GM12801 (cell line): ENCODE data around the gene PTPRG.

ENCODE experiments used
- TF ChIP-seq, protein P1 (sequence below): IDR thresholded peaks from one replicate; pipeline ENCODE4 v1.5.1; 2011; ENCODE audit warnings: control low read depth; ENCODE audit not compliant: insufficient read length; ENCODE audit errors: extremely low read depth

The PTPRG gene

DNA sequence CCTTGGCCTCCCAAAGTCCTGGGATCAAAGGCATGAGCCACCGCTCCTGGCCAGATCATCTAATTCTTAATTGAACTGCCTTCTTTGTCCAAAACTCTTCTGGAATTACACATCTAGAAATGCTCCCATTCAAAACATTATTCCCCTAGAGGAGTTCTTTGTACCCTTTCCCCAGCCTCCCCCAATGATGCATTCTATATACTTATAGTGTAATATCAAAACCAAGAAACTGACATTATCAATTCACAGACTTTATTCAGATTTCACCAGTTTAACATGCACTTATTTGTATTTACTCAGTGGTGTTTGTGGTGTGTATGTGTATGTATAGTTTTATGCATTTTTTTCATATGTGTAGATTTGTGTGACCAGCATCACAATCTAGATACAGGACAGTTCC, 85.0 kb downstream of the PTPRG start:
- TF ChIP-seq, protein P1, sequence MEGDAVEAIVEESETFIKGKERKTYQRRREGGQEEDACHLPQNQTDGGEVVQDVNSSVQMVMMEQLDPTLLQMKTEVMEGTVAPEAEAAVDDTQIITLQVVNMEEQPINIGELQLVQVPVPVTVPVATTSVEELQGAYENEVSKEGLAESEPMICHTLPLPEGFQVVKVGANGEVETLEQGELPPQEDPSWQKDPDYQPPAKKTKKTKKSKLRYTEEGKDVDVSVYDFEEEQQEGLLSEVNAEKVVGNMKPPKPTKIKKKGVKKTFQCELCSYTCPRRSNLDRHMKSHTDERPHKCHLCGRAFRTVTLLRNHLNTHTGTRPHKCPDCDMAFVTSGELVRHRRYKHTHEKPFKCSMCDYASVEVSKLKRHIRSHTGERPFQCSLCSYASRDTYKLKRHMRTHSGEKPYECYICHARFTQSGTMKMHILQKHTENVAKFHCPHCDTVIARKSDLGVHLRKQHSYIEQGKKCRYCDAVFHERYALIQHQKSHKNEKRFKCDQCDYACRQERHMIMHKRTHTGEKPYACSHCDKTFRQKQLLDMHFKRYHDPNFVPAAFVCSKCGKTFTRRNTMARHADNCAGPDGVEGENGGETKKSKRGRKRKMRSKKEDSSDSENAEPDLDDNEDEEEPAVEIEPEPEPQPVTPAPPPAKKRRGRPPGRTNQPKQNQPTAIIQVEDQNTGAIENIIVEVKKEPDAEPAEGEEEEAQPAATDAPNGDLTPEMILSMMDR, result no peak

DNA sequence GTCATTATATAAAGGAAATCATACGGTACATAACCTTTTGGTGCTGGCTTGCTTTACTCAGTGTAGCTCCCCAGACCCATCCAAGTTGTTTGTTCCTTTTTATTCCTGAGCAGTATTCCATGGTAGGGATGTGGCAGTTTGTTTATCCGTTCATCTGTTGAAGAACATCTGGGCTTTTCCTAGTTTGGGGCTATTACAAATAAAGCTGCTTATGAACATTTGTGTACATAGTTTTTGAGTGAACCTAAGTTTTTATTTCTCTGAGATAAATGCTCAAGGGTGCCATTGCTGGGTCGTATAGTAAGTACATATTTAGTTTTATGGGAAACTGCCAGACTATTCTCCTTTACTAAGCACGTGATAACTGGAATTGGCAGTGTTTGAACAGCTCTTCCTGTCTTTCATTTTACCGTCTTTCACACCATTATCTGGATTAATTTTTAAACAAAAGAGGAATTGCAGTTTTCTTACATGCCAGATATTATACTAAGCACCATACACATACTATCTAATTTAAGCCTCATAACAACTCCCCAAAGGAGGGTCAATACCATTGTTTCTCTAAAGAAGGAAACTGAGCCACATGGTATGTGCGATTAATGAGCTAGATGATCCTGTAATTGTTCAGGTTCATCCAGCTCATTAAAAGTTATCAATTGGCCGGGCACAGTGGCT, 85.6 kb downstream of the PTPRG start:
- TF ChIP-seq, protein P1, result no peak

DNA sequence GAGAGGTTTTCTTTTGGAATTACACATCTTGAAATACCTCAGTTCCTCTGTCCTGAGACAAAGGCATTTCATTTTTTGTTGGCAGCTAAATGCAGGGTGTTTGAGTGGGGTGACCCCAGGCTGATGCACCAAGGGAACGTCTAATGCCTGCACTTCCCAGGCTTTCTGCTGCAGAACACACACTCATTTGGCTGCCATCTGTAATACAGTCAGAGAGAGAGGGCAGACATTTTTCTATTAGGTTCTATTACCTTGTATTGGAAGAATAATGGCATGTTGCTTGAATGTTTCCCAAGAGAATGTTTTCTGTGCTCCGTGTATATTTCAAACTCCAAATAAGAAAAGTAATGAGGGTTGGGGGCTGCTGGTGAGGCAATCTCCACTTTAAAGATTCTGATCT, 87.1 kb downstream of the PTPRG start:
- TF ChIP-seq, protein P1, result no peak

DNA sequence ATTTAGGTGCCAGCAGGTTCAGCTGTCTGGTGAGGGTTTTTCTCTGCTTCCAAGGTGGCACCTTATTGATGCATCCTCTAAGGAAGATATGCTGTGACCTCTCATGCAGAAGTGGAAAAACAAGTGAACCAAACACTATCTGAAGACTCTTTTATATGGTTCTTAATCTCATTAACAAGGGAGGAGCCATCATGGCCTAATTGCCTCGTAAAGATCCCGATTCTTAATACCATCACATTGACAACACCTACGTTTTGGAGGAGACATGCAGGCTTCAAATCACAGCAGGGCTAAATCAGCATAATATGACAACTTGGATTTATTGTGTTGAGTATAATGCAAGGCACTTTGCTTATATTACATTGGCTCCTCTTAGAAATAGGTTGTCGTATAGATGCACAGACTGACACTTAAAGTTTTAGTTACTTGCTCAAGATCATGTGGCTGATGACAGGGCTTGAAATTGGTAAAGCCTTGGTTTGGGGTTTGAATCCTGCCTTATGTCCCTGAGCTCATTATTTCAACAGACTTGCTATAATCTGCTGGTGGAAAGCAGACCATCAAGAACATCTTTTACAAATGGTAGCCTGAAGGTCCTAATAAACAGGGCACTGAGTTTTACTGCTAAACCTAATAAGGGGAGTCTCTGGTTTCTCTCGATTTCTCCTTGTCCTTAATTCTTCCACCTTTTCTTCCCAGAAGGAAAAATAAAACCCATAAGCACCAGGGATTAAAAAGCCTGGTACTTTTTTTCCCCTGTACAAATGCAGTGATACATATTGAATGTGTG, 88.2 kb downstream of the PTPRG start:
- TF ChIP-seq, protein P1, result no peak

DNA sequence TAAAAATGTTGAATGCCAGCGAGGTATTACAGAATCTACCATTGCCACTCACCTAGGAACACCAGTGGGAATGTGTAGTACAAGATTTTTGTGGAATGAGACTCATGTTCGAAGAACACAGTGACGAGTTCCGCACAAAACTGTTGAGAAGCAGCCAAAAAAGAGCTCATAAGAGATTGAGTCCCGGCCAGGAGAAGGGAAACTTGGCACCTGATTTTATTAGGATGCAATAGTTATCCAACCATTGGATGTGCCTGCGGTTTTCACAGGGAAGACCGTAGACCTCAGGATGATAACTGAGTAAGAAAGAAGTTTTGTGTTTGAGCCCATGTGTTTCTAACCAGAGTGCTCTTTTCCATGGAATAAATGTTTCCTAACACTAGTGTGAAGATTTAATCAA, 88.9 kb downstream of the PTPRG start:
- TF ChIP-seq, protein P1, result no peak

DNA sequence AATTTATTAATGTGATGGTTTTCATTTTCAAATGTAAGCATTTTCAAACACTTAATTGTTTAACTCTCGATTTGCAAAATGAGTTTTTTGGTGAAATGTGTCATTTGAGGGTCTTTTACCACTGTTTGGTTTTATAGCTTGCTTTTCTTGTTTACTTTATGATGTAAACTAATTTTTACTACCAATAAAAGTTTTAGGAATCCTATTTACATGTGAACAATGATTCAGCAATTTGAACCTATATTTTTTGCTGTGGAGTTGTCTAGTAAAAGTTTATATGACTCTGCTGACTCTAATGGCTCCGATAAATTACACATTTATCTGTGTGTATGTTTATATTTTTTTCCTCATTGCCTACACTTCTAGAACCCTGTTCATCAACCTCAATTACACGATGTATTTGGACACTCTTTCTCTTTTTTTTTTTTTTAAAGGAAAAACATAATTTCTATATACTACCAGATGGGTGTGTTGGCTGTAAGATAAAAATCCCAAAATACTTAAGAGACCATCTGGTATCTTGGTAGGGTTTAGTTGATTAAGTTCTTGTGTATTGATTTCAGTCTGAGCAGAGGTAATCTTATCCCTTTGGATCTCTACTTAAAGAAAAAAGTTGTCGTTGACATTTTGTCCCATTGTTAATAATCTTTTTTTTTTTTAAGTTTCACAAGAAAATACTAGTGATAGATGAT, 89.5 kb downstream of the PTPRG start:
- TF ChIP-seq, protein P1, result no peak

DNA sequence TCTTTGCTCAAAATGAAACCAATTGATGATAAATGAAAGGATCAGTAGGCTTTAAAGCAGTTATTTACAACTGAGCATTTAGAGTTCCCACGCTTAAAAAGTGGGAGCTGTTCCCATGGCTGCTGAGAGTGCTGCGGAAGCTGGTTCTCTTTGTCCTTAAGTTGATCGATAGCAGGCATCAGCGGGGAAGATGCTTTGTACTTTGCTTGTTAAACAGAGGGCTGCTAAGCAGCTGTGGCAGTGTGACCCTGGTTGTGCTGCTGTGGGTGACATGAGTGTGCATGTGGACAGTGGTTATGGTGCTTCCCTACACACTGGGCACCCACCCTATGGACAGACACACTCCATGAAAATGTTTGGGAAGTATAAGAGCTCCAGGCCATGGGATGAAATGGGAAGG, 96.3 kb downstream of the PTPRG start:
- TF ChIP-seq, protein P1, result no peak
